ENCODE data around the gene PACRG. TPM values are rescaled to one million over a fixed set of nuclear protein-coding genes. Genes with fewer than 3 reads are reported as not detected.

PACRG gene
- total RNA-seq, 1 donor: 0.73 TPM

DNA sequence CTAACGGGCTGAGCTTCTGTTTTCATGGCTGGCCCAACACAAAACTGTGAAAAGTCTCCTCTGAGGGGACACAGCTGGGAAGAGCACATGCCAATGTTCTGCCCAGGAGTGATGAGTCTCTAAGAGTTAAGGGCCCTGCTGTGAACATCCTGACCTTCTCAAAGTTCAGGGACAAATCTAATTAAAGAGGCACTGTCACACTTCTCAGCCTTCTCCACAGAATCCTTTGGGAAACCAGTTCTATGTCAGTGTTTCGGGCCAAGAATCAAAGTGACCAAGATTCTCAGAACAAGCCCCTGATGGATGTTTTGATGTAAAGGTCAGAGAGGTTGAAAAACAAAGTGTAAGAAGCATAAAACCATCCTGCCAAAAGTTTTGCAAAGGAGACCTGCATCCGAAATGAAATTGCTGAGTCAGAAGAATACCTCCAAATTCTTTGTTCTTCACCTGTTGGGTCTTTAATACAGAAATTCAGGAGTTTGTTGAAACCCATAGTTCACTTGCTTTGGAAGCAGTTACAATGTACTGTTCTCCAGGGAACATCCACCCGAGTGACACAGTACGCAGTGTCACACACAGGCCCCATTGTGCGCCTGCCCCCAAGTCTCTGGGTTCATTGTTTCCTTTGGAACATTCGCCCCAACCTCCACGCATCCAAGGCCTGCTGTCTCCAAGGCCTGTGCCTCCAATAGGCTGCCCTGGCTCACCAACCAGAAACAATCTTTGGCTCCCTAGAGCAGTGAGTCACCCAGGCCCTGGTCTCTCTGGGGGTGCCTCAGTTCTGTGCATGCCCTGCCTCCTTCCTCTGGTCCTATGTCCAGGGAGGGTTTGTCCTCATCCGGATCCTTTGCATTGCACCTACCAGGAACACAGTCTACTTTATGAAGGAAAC is 621.3 kb downstream of the PACRG start:
- Histone ChIP-seq H3K4me3 (ENCODE audit: low read length) (no peak overlapping the region), H3K4me1 (ENCODE audit: insufficient read depth, low read length) (peaks cover 25% of the 10 kb centered on the region), H3K9me3 (ENCODE audit: low read depth, low read length) (no peaks in the 10 kb centered on the region), H3K27me3 (ENCODE audit: insufficient read depth, low read length) (no peaks in the 10 kb centered on the region)

DNA sequence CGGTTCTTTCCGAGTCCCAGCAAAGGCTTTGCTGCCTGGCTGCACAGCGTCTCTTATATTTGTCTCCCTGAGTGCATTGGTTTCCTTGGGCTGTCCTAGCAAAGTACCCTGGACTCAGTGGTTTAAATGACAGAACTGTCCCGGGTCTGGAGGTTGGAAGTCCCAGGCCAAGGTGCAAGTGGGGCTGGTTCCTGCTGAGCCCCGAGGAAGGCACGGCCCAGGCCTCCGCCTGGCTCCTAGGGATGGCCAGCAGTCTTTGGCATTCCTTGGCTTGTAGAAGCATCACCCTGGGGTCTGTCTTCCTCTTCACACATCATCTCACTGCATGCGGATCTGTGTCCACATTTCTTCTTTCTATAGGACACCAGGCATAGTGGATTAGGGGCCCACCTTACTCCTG is 621.9 kb downstream of the PACRG start:
- H3K4me3 ChIP-seq (ENCODE audit: low read length): no peak overlapping the region
- peaks cover 32% of the 10 kb centered on the region for H3K4me1 ChIP-seq (ENCODE audit: insufficient read depth, low read length)

DNA sequence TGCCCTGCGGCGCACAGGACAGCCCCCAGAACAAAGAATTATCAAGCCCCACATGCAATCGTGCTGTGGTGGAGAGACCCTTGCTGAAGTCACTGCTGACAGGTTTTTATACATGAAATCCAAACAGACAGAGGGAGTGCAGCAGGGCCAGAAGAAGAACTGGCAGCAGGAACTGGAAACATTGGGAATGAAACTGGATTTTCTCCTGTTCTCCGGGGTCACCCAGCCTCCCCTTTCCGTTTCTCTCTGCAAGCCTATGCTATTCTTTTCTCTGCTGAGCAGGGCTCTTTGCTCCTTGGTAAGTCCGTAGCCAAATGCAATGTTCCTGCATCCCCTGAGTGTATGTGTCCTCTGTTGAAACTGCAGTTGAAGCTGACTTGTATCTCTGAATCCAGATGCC is 623.2 kb downstream of the PACRG start:
- Histone ChIP-seq H3K27me3 (ENCODE audit: insufficient read depth, low read length) (no peaks in the 10 kb centered on the region), H3K4me3 (ENCODE audit: low read length) (no peak overlapping the region), H3K9me3 (ENCODE audit: low read depth, low read length) (no peaks in the 10 kb centered on the region), H3K4me1 (ENCODE audit: insufficient read depth, low read length) (peaks cover 44% of the 10 kb centered on the region)

More for the DNA sequence above, 621.9 kb downstream of the PACRG start:
- no peaks in the 10 kb centered on the region for H3K9me3 ChIP-seq (ENCODE audit: low read depth, low read length)
- no peaks in the 10 kb centered on the region for H3K27me3 ChIP-seq (ENCODE audit: insufficient read depth, low read length)

DNA sequence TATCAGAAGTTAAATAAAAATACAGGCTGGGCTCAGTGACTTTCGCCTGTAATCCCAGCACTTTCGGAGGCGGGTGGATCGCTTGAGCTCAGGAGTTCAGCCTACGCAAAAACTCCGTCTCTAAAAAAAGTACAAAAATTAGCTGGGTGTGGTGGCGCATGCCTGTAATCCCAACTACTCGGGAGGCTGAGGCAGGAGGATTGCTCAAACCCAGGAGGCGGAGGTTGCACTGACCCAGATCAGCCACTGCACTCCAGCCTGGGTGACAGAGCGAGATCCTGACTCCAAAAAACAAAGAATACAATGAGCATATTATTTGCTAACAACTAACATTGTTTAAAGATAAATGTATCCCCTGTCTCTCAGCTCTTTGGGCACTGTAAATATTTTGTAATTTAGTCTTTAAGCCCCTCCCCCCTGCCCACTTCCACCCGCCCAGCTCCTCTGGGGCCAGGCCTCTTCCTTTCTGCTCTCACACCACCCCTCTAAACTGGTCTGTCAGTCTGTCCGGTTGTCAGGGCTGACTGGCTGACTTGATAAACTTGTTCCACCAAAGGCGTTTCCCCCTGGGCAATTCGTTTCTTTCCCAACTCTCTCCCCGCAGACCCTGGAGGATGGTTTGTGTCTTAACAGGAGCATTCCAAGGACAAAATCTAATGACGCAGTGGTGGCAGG is 624.4 kb downstream of the PACRG start:
- no peak overlapping the region for H3K4me3 ChIP-seq (ENCODE audit: low read length)
- H3K4me1 ChIP-seq (ENCODE audit: insufficient read depth, low read length): peaks cover 51% of the 10 kb centered on the region
- no peaks in the 10 kb centered on the region for H3K27me3 ChIP-seq (ENCODE audit: insufficient read depth, low read length)
- no peaks in the 10 kb centered on the region for H3K9me3 ChIP-seq (ENCODE audit: low read depth, low read length)

DNA sequence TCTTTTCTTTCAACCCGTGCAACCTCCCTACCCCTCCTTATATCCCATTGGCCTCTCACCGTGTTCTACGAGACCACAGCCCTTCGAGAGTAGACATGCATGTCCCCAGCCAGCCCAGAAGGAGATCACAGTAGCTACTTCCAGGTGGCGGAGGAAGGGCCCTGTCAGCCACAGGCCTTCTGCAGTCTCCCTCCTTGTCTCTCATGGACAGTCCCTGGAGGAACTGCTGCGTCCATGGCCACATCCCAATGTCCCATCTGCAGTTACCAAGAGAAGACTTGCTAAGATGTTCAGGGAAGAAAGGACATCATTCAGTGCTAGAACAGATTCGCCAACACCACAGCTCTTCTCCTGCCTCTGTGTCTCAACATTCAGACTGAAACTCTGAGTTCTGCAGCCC is 625.2 kb downstream of the PACRG start:
- H3K9me3 ChIP-seq (ENCODE audit: low read depth, low read length): no peaks in the 10 kb centered on the region
- no peak overlapping the region for H3K4me3 ChIP-seq (ENCODE audit: low read length)
- H3K27me3 ChIP-seq (ENCODE audit: insufficient read depth, low read length): no peaks in the 10 kb centered on the region
- H3K4me1 ChIP-seq (ENCODE audit: insufficient read depth, low read length): peaks cover 51% of the 10 kb centered on the region

DNA sequence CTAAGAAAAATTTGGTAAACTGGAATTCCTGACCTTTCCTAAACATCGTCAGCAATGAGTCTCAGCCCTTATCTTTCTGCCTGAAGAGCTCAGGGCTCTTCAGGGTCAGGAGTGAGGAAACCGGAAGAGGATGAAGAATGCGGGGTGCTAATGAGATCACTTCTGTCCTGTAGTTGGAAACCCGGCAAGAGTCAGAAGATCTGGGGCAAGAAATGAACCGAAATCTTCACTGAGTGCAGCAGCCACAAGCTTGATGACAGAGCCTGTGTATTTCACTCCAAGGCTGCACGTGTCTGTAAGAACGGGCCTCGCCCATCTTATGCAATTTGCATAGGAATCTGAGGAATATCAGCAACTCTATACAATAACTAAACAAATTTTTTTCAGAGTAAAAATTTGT is 626.3 kb downstream of the PACRG start:
- H3K4me3 ChIP-seq (ENCODE audit: low read length): no peak overlapping the region
- peaks cover 51% of the 10 kb centered on the region for H3K4me1 ChIP-seq (ENCODE audit: insufficient read depth, low read length)

DNA sequence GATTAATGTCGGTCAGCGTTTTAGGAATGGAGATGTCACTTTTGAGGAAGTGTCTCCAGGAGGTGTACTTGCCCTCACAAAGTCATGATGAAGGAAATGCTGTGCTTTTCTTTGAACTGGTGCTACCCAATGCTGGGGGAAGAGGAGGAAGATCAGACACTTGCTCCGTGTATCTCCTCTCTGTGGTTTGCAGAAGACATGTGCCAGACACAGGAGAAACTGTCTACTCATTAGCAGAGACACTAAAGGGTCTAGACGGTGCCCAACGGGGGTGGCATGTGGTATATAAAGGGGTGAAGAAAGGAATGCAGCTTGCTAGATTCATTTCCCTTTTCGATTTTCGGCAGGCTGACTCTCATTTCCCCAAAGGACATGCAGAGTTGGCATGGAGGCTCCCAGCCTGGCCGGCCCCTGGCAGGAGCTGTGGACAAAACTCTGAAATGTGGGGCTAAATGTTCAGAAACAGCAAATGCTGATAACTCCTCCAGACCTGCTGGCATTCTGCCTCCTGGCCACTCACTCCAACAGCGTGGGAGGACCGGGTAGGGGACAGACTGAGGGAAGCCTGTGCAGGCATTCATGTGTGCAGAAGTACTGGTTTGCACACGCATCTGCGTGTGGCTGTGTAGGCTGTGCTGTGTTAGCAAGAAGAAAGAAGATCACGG is 627.1 kb downstream of the PACRG start:
- H3K4me1 ChIP-seq (ENCODE audit: insufficient read depth, low read length): peaks cover 51% of the 10 kb centered on the region
- H3K9me3 ChIP-seq (ENCODE audit: low read depth, low read length): no peaks in the 10 kb centered on the region
- no peak overlapping the region for H3K4me3 ChIP-seq (ENCODE audit: low read length)
- no peaks in the 10 kb centered on the region for H3K27me3 ChIP-seq (ENCODE audit: insufficient read depth, low read length)

More for the DNA sequence above, 626.3 kb downstream of the PACRG start:
- Histone ChIP-seq H3K9me3 (ENCODE audit: low read depth, low read length) (no peaks in the 10 kb centered on the region), H3K27me3 (ENCODE audit: insufficient read depth, low read length) (no peaks in the 10 kb centered on the region)

DNA sequence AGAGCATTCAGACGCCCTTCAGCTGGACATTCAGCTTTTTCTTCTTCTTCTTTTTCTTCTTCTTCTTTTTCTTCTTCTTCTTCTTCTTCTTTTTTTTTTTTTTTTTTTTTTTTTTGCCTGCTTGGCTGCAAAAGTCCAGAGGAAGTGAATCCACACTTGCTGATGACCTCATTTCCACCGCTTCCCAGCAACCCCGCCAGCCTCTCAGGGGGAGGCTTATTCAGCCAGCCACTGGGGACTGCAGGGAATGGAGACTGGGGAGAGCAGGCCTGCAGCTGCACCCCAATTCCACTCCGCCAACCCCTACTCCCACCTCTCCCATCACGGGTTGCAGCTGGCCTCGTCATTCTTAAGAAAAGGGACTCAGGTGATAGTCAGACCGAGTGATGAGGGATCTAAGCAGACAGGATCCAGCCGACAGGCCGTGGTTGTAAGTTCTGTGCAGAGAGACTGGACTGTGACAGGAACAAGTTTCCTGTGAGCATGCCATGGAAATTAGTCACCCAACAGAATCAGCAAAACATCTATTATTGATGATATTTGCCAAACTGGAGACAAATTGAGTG is 627.7 kb downstream of the PACRG start:
- H3K9me3 ChIP-seq (ENCODE audit: low read depth, low read length): no peaks in the 10 kb centered on the region
- peaks cover 51% of the 10 kb centered on the region for H3K4me1 ChIP-seq (ENCODE audit: insufficient read depth, low read length)
- no peak overlapping the region for H3K4me3 ChIP-seq (ENCODE audit: low read length)
- H3K27me3 ChIP-seq (ENCODE audit: insufficient read depth, low read length): no peaks in the 10 kb centered on the region

DNA sequence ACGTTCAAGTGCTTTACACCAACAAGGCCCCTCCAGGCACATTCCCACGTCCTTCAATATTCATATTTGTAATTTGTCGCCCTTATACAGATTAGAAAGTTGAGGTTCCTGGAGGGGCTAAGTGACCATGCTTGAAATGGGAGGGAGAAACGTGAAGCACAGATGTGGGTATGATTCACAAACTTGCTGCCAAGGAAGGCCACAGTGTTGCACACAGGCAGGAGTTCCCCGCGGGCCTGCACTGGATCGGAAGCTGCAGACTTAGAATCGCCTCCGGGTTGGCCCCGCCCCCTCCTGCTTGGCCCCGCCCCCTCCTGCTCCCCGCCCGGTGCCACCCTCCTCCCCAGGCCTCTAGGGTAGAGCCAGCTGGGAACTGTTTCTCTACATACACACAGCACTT is 628.5 kb downstream of the PACRG start:
- H3K27me3 ChIP-seq (ENCODE audit: insufficient read depth, low read length): no peaks in the 10 kb centered on the region
- H3K9me3 ChIP-seq (ENCODE audit: low read depth, low read length): no peaks in the 10 kb centered on the region
- no peak overlapping the region for H3K4me3 ChIP-seq (ENCODE audit: low read length)
- peaks cover 51% of the 10 kb centered on the region for H3K4me1 ChIP-seq (ENCODE audit: insufficient read depth, low read length)

DNA sequence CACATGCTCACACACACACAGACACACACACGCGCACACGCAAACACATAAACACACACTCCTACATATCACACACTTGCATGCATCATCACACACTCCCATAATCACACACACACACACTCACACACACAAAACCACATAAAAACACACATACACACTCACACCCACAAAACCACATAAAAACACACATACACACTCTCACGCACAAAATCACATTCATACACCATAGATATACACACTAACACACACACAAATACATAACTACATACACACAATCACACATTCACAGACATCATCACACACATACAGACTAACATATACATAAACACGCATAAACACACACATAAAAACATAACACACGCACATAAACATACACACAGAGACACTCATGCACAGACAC is 629.0 kb downstream of the PACRG start:
- no peak overlapping the region for H3K4me3 ChIP-seq (ENCODE audit: low read length)
- no peaks in the 10 kb centered on the region for H3K27me3 ChIP-seq (ENCODE audit: insufficient read depth, low read length)
- no peaks in the 10 kb centered on the region for H3K9me3 ChIP-seq (ENCODE audit: low read depth, low read length)
- peaks cover 48% of the 10 kb centered on the region for H3K4me1 ChIP-seq (ENCODE audit: insufficient read depth, low read length)

DNA sequence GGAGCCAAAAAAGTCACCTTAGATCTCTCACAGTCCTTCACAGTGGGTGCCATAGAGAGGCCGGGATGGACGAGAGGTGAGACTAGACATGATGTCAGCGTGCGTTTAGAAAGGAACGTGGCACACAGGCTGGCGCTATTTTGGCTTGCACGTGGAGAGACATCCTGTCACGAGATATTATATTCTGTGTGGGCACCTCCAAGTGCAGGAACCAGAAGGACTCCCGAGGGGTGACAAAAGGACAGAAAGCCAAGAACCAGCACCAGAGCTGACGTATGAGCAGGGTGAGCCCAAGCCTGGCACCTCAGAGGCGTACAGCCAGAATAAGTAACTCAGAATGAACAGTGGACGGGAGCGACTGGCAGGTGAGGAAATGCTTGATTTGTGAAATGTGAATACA is 636.9 kb downstream of the PACRG start:
- peaks cover 3% of the 10 kb centered on the region for H3K4me1 ChIP-seq (ENCODE audit: insufficient read depth, low read length)
- no peaks in the 10 kb centered on the region for H3K9me3 ChIP-seq (ENCODE audit: low read depth, low read length)
- no peak overlapping the region for H3K4me3 ChIP-seq (ENCODE audit: low read length)
- no peaks in the 10 kb centered on the region for H3K27me3 ChIP-seq (ENCODE audit: insufficient read depth, low read length)

Other genes with a start within 250 kb of the PACRG start
- 6.1 TPM for gene PRKN, start 208 bp upstream of the PACRG start, total RNA-seq

All from mononuclear cell (primary cell).